ENCODE data around the gene MSS51. TPM values are rescaled to one million over a fixed set of nuclear protein-coding genes. Genes with fewer than 3 reads are reported as not detected.

Gene MSS51
- total RNA-seq, 2 experiments from 2014 or later, result 1.6 to 1.9 TPM

GRCh38 chr10:73386583-73386982 is 46.8 kb downstream of the MSS51 start:
- intact Hi-C loops (cut with micrococcal nuclease), result no loop called here
- H3K4me3 Mint-ChIP-seq, result no peak overlapping the region
- DNase-seq, result no peak
- H3K9me3 Mint-ChIP-seq, result no peaks in the 10 kb centered on the region
- no peaks in the 10 kb centered on the region for H3K4me1 Mint-ChIP-seq (ENCODE audit: low read depth)
- H3K27me3 Mint-ChIP-seq (ENCODE audit: low read depth), result no peaks in the 10 kb centered on the region
- CTCF ChIA-PET, result no interaction called here
- H3K36me3 Mint-ChIP-seq (ENCODE audit: low read depth), result peaks cover 34% of the 10 kb centered on the region
- H3K27ac Mint-ChIP-seq, result no peak overlapping the region

GRCh38 chr10:73379064-73379748 is 54.2 kb downstream of the MSS51 start:
- Mint-ChIP-seq H3K36me3 (ENCODE audit: low read depth) (peaks cover 30% of the 10 kb centered on the region), H3K9me3 (no peaks in the 10 kb centered on the region), H3K4me1 (ENCODE audit: low read depth) (peaks cover 9% of the 10 kb centered on the region), H3K4me3 (no peak overlapping the region), H3K27ac (peak overlapping the region; percentile 76), H3K27me3 (ENCODE audit: low read depth) (no peaks in the 10 kb centered on the region)
- CTCF ChIA-PET, result interaction anchor here (1.0 to 1.2 kb wide), 2 partner anchors 12 to 115 kb away, joined by 3 read pairs; no protein-coding TSS in a partner anchor
- DNase-seq, result no peak
- intact Hi-C loops (cut with micrococcal nuclease), result no loop called here

- no peak for DNase-seq
- Mint-ChIP-seq H3K27ac (no peak overlapping the region), H3K36me3 (ENCODE audit: low read depth) (peaks cover 34% of the 10 kb centered on the region), H3K4me1 (ENCODE audit: low read depth) (peaks cover 9% of the 10 kb centered on the region), H3K4me3 (no peak overlapping the region), H3K9me3 (no peaks in the 10 kb centered on the region), H3K27me3 (ENCODE audit: low read depth) (no peaks in the 10 kb centered on the region)
- CTCF ChIA-PET, result no interaction called here
- intact Hi-C loops (cut with micrococcal nuclease), result no loop called here
Observed at GRCh38 chr10:73376679-73377078, 56.7 kb downstream of the MSS51 start.

Other genes with a start within 250 kb of the MSS51 start
- 10 to 100 TPM; 55.2 to 57.2 TPM for gene DNAJC9, start 186.3 kb downstream of the MSS51 start, total RNA-seq
- gene MRPS16, start 180.9 kb downstream of the MSS51 start, total RNA-seq, result 100 to 1,000 TPM; 140 to 145 TPM
- gene CFAP70, start 74.7 kb downstream of the MSS51 start, total RNA-seq, result under 1 TPM; 0.20 to 0.31 TPM
- gene ANXA7, start 19.5 kb downstream of the MSS51 start, total RNA-seq, result 100 to 1,000 TPM; 130 to 134 TPM
- gene PPP3CB, start 62.5 kb upstream of the MSS51 start, total RNA-seq, result 10 to 100 TPM; 34.9 to 35.8 TPM
- gene USP54, start 157.8 kb upstream of the MSS51 start, total RNA-seq, result 1 to 10 TPM; 3.5 to 3.8 TPM
- gene MYOZ1, start 207.9 kb upstream of the MSS51 start, total RNA-seq, result not detected
- gene SYNPO2L, start 222.5 kb upstream of the MSS51 start, total RNA-seq, result not detected